LNCAP (cell line): ENCODE data around the gene NF1.

Experiments used
- TF ChIP-seq, protein P1 (sequence below): fragments of 450-650 bp; IDR thresholded peaks from 2 replicates; pipeline ENCODE4 v1.5.1; 2017; ENCODE audit warnings: mild to moderate bottlenecking

NF1 gene

DNA sequence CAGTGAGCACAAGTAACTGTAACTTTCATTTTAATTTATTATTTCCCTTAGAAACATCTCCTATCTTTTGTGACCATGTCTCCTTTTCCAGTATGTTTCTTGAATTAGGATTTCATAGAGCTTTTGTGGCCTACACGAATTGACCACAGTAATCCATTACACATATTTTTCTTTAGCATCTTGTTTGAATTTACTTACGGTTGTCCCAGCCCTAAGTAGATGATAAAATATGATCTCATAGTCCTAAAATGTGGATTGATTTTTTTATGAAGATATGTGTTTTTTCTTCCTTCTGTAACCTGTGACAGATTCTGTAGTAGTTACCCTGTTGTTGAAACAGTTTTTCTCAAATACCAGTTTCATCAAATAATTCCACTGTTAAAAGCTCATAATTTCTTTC, 61.5 kb downstream of the NF1 start:
- TF ChIP-seq, protein P1, sequence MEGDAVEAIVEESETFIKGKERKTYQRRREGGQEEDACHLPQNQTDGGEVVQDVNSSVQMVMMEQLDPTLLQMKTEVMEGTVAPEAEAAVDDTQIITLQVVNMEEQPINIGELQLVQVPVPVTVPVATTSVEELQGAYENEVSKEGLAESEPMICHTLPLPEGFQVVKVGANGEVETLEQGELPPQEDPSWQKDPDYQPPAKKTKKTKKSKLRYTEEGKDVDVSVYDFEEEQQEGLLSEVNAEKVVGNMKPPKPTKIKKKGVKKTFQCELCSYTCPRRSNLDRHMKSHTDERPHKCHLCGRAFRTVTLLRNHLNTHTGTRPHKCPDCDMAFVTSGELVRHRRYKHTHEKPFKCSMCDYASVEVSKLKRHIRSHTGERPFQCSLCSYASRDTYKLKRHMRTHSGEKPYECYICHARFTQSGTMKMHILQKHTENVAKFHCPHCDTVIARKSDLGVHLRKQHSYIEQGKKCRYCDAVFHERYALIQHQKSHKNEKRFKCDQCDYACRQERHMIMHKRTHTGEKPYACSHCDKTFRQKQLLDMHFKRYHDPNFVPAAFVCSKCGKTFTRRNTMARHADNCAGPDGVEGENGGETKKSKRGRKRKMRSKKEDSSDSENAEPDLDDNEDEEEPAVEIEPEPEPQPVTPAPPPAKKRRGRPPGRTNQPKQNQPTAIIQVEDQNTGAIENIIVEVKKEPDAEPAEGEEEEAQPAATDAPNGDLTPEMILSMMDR, result no peak

DNA sequence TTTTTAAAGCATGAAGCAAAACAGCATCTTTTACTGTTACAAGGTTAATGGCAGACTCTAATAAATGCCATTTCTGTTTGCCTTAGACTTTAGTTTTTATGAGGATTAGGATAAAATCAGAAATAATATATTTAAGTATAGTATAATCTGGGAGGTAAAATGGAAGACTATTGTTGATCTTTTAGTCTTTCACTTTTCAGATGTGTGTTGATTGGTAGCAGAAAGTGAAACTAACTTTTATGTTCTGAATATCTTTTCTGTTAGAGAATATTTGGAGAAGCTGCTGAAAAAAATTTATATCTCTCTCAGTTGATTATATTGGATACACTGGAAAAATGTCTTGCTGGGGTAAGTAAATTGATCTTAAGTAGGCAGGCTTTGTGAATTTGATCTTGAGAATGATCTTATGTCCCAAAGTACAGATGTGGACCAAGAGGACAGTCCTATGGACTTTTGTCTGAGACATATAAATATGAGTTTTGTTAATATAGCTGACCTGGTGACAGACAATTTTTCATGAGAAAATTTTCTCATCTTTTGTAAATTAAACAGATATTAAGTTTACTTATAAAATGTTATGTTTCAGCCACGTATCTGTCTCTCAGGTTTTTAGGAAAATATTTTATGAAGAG, 64.1 kb downstream of the NF1 start:
- TF ChIP-seq, protein P1, result no peak

DNA sequence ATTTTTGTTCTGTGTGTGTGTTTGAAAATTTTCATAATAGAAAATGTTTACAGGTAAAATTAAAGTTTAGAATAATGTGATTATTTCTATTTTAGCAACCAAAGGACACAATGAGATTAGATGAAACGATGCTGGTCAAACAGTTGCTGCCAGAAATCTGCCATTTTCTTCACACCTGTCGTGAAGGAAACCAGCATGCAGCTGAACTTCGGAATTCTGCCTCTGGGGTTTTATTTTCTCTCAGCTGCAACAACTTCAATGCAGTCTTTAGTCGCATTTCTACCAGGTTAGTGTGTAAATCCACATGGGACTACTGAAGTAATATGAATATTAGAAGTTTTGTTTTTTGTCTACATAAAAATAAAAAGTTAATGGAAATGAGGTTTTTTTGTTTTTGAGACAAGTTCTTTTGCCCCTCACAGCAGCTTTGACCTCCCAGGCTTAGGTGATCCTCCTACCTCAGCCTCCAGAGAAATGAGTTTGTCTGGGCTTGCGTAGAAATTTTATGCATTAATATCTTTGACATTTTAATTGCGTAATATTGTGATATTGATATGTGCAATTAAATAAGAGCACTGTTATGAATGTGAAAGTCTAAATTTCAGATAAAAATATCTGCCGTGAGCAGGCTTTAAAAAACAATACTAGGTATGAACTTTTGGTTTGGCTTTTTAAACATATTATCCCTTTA, 68.5 kb downstream of the NF1 start:
- TF ChIP-seq, protein P1, result no peak

DNA sequence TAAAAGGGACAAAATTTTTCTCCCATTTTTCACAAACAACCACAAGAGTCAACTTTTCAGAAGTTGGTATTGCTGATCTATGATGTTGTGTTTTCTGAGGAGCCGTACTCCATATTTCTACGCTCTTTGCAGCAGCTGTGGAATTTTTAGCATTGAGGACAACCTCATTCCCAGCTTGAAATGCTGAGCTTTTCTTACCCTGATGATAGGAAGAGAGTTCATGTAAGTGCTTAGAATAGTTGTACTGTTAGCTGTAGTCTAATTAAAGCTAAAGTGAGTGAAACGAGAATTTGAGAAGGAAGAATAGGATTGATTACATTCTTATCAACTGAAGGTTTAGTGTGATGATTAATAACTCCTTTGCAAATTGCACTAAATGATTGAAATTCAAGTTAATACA, 72.3 kb downstream of the NF1 start:
- TF ChIP-seq, protein P1, result no peak

DNA sequence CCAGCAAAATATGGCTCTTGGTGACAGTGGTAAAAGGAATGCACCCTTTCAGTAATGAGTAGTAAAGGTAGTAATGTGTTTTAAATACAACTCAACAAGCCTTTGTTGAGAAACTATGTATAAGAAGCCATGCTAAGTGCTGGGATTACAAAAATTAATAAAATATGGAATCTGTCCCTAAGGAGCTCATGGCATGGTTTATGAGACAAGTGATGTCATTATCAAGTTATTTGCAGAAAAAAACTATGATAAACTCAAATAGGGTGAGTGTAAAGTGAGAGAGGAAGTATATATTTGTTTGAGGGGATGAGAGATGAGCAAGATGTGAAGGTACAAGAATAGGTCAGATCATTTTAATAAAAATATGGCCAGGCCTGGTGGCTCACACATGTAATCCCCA, 76.9 kb downstream of the NF1 start:
- TF ChIP-seq, protein P1, result no peak

DNA sequence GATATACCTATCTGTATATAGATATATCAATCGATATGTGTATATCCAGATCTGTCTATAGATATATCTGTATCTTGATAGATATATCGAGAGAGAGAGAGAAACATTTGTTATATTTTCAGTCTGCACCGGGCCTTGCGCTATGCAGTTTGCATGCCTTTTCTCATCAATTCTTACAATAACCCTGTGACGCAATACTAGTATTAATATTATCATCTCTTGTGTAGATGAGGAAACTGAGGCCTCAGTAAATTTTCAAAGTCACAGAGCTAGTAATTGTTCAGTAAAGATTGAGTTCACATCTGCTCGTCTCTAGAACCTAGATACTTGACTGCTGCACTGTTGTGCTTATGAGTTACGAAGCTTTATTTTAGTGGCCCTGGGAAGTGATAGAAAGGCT, 77.6 kb downstream of the NF1 start:
- TF ChIP-seq, protein P1, result no peak

DNA sequence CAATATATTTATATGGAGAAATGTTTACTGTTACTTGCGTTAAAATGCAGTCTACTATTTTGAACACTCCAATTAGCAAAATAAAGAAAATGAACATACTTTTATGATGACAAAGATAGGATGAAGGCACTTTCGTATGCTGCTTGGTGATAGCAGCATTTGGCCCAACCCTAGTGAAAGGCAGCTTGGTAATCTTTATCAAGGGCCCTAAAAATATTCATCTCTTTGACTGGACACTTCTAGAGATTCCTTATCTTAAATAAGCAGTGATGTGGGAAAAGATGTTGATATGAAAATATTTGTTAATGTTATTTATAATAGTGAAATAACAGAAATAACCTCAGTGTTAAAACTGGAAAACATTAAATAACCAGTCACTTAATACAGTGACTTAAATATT, 79.4 kb downstream of the NF1 start:
- TF ChIP-seq, protein P1, result no peak
